Right lobe of liver (tissue), 4 donors: ENCODE results near the gene XPR1.

Experiments
- CTCF ChIP-seq, 4 donors: fragments of 200-600 bp in 3 of 4; fragments of 450-650 bp in 1 of 4; IDR thresholded peaks; one replicate each; pipeline versions ENCODE4 v1.5.1 to v1.8.0; 2016 to 2022; ENCODE audit warnings: antibody characterized with exemption in 4 of 4, mild to moderate bottlenecking in 2 of 4
- POLR2A ChIP-seq: fragments of 450-650 bp; IDR thresholded peaks from one replicate; pipeline ENCODE4 v1.6.1; 2017; ENCODE audit warnings: antibody characterized with exemption, mild to moderate bottlenecking
- donor health status: DM: no; HTN: no; CAD: no.
- donor health status: DM: no; HTN: no; CAD: no.
- donor health status: DM: no; HTN: yes; CAD: no.

GRCh38 chr1:180728472-180729106 is 96.8 kb downstream of the XPR1 start:
- no peak for TF ChIP-seq CTCF (IDR thresholded peaks at IDR 0.05)
- no peak for TF ChIP-seq POLR2A
